Endodermal cell (in vitro differentiated cells): Measurements from ENCODE around the gene LILRA5. TPM values are rescaled to one million over a fixed set of nuclear protein-coding genes. Genes with fewer than 3 reads are reported as not detected.

ENCODE experiments used
- DNase-seq: peaks from one replicate; pipeline ENCODE4 v3.0.0-alpha.2; 2017
- H3K27ac ChIP-seq: 2 replicates; pipeline ENCODE4 v1.5.1; 2013; ENCODE audit warnings: mild to moderate bottlenecking, low read depth, low read length, moderate library complexity
- H3K27me3 ChIP-seq: 2 replicates; pipeline ENCODE4 v1.6.1; 2013; ENCODE audit warnings: mild to moderate bottlenecking, low read length, moderate library complexity; ENCODE audit not compliant: insufficient read depth, control insufficient read depth, poor library complexity, severe bottlenecking
- H3K36me3 ChIP-seq: 2 replicates; pipeline ENCODE4 v1.7.0; 2013; ENCODE audit warnings: mild to moderate bottlenecking, low read length, moderate library complexity; ENCODE audit not compliant: control insufficient read depth, insufficient read depth
- H3K4me1 ChIP-seq: one replicate; pipeline ENCODE4 v1.7.0; 2013; ENCODE audit warnings: low read length; ENCODE audit not compliant: control insufficient read depth, insufficient read depth
- H3K4me3 ChIP-seq: 2 replicates; pipeline ENCODE4 v1.5.1; 2013; ENCODE audit warnings: mild to moderate bottlenecking, low read length, moderate library complexity
- H3K9ac ChIP-seq: 2 replicates; pipeline ENCODE4 v1.6.1; 2013; ENCODE audit warnings: mild to moderate bottlenecking, low read length, moderate library complexity; ENCODE audit not compliant: poor library complexity, severe bottlenecking; ENCODE audit errors: extremely low read depth
- H3K9me3 ChIP-seq: 2 replicates; pipeline ENCODE4 v1.6.1; 2013; ENCODE audit warnings: mild to moderate bottlenecking, low read length, moderate library complexity; ENCODE audit not compliant: control insufficient read depth
- H3K27ac Mint-ChIP-seq: 2 replicates; pipeline ENCODE4 v1.8.0; 2020; ENCODE audit warnings: mixed read lengths
- H3K27me3 Mint-ChIP-seq: 2 replicates; pipeline ENCODE4 v1.8.0; 2021; ENCODE audit warnings: mild to moderate bottlenecking, mixed read lengths; ENCODE audit not compliant: insufficient read depth
- H3K36me3 Mint-ChIP-seq: 2 replicates; pipeline ENCODE4 v1.8.0; 2020; ENCODE audit warnings: low read depth, mixed read lengths
- H3K4me1 Mint-ChIP-seq: 2 replicates; pipeline ENCODE4 v1.8.0; 2020; ENCODE audit warnings: mixed read lengths
- H3K4me3 Mint-ChIP-seq: 2 replicates; pipeline ENCODE4 v1.8.0; 2020; ENCODE audit warnings: mild to moderate bottlenecking, moderate library complexity, mixed read lengths
- H3K9me3 Mint-ChIP-seq: 2 replicates; pipeline ENCODE4 v1.8.0; 2020; ENCODE audit warnings: mild to moderate bottlenecking, mixed read lengths
- CTCF ChIP-seq: fragments of 200-600 bp; sonication (generic); conservative IDR thresholded peaks from 2 replicates; pipeline ENCODE4 v1.5.0; 2021; ENCODE audit warnings: antibody characterized with exemption, mild to moderate bottlenecking
- WGBS, 2 experiments: methylation state at CpG; one replicate each; pipeline versions ENCODE4 v1.1.5 to v1.1.7; 2013; ENCODE audit warnings: missing lambda C conversion rate in 2 of 2, mixed read lengths in 1 of 2; ENCODE audit not compliant: insufficient coverage in 1 of 2, insufficient read length in 1 of 2; 5-methylcytosine and 5-hydroxymethylcytosine counted together
- total RNA-seq, 2 donors: library from RNA; stranded (reverse); fragmentation: NEBNext Ultra II Directional in 1 of 2; extraction: Animal tissue kit (Norgen Biotek cat#: 25700) in 1 of 2; gene quantifications; 2 replicates in 1 of 2; 3 replicates in 1 of 2; pipeline ENCODE4 v1.2.1, GENCODE V29; 2021

Gene LILRA5
- total RNA-seq, 2 donors from 2014 or later = not detected

GRCh38 chr19:54354761-54355160, 41.8 kb upstream of the LILRA5 start:
- WGBS, 2 experiments = 84 to 91% methylated on average over 3 of the region's 3 CpGs
- Mint-ChIP-seq H3K4me1 (no peaks in the 10 kb centered on the region), H3K4me3 (no peak overlapping the region), H3K27ac (no peak overlapping the region), H3K27me3 (no peaks in the 10 kb centered on the region), H3K9me3 (no peaks in the 10 kb centered on the region), H3K36me3 (no peaks in the 10 kb centered on the region)
- Histone ChIP-seq H3K27me3 (no peaks in the 10 kb centered on the region), H3K27ac (no peak overlapping the region), H3K9me3 (no peaks in the 10 kb centered on the region), H3K4me3 (no peak overlapping the region), H3K4me1 (no peaks in the 10 kb centered on the region), H3K9ac (no peak overlapping the region), H3K36me3 (no peaks in the 10 kb centered on the region)
- DNase-seq = no peak
- TF ChIP-seq CTCF = no peak

- no peaks in the 10 kb centered on the region for H3K4me1 ChIP-seq
- no peaks in the 10 kb centered on the region for H3K9me3 Mint-ChIP-seq
- no peak overlapping the region for H3K27ac Mint-ChIP-seq
- no peaks in the 10 kb centered on the region for H3K27me3 ChIP-seq
- no peak overlapping the region for H3K4me3 Mint-ChIP-seq
- H3K4me3 ChIP-seq = no peak overlapping the region
- TF ChIP-seq CTCF = no peak
- no peaks in the 10 kb centered on the region for H3K36me3 ChIP-seq
- WGBS, 2 experiments = 54 to 61% methylated on average over 3 of the region's 3 CpGs
- DNase-seq = no peak
- no peaks in the 10 kb centered on the region for H3K4me1 Mint-ChIP-seq
- H3K36me3 Mint-ChIP-seq = no peaks in the 10 kb centered on the region
- no peaks in the 10 kb centered on the region for H3K9me3 ChIP-seq
- no peak overlapping the region for H3K9ac ChIP-seq
- peaks cover 10% of the 10 kb centered on the region for H3K27me3 Mint-ChIP-seq
- H3K27ac ChIP-seq = no peak overlapping the region
Observed at GRCh38 chr19:54352546-54352945, 39.6 kb upstream of the LILRA5 start.

GRCh38 chr19:54352041-54352440, 39.1 kb upstream of the LILRA5 start:
- no peaks in the 10 kb centered on the region for H3K9me3 Mint-ChIP-seq
- H3K4me1 ChIP-seq = no peaks in the 10 kb centered on the region
- WGBS, 2 experiments = 80 to 84% methylated on average over 6 to 7 of the region's 7 CpGs
- H3K27me3 Mint-ChIP-seq = peaks cover 10% of the 10 kb centered on the region
- H3K27me3 ChIP-seq = no peaks in the 10 kb centered on the region
- H3K9me3 ChIP-seq = no peaks in the 10 kb centered on the region
- H3K27ac ChIP-seq = no peak overlapping the region
- no peak for TF ChIP-seq CTCF
- H3K36me3 Mint-ChIP-seq = no peaks in the 10 kb centered on the region
- H3K4me3 Mint-ChIP-seq = no peak overlapping the region
- no peak for DNase-seq
- H3K4me3 ChIP-seq = no peak overlapping the region
- no peak overlapping the region for H3K27ac Mint-ChIP-seq
- no peaks in the 10 kb centered on the region for H3K4me1 Mint-ChIP-seq
- no peak overlapping the region for H3K9ac ChIP-seq
- no peaks in the 10 kb centered on the region for H3K36me3 ChIP-seq
